ENCODE data around the gene TMEM270.

DNA sequence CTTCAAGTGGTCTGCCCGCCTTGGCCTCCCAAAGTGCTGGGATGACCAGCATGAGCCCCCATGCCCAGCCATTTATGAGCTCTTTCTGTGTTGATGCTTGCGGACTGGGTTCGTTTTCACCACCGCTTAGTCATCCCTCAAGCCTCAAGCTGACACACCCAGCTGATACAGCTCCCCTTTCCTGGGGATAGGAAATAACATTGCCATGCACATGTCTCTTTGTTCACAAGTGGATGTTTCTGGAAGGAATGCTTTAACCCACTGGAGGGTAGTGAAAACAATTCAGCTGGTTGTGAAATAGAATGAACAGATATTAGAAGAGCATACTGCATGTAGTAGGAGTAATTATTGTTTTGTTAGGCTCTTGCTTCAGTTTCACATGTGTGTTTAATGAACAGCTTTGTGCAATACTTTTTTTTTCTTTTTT lies 10.2 kb upstream of the TMEM270 start:
- TF ChIP-seq POLR2A (IDR thresholded peaks at IDR 0.05; ENCODE audit: control extremely low read depth in 1 of 2, low read depth in 2 of 2, low read length in 2 of 2) (no peak), EP300 (IDR thresholded peaks at IDR 0.05; ENCODE audit: borderline replicate concordance in 1 of 2, low read depth in 2 of 2, low read length in 2 of 2) (no peak), SRF (IDR thresholded peaks at IDR 0.05; ENCODE audit: low read depth, low read length) (no peak), EZH2 (IDR thresholded peaks at IDR 0.05; ENCODE audit: low read depth, low read length, severe bottlenecking) (no peak), CREB1 (IDR thresholded peaks at IDR 0.05) (no peak), CEBPB (IDR thresholded peaks at IDR 0.05; ENCODE audit: low read depth, low read length) (no peak), ASH2L (IDR thresholded peaks at IDR 0.05; ENCODE audit: low read length) (no peak), TAF7 (optimal IDR thresholded peaks at IDR 0.05; ENCODE audit: borderline replicate concordance, low read depth, low read length) (no peak), TAF1 (IDR thresholded peaks at IDR 0.05; ENCODE audit: low read depth, low read length) (no peak), POLR2AphosphoS5 (IDR thresholded peaks at IDR 0.05; ENCODE audit: low read depth, low read length) (no peak), SUZ12 (IDR thresholded peaks at IDR 0.05; ENCODE audit: low read length) (no peak)
- TF ChIP-seq, protein P1, sequence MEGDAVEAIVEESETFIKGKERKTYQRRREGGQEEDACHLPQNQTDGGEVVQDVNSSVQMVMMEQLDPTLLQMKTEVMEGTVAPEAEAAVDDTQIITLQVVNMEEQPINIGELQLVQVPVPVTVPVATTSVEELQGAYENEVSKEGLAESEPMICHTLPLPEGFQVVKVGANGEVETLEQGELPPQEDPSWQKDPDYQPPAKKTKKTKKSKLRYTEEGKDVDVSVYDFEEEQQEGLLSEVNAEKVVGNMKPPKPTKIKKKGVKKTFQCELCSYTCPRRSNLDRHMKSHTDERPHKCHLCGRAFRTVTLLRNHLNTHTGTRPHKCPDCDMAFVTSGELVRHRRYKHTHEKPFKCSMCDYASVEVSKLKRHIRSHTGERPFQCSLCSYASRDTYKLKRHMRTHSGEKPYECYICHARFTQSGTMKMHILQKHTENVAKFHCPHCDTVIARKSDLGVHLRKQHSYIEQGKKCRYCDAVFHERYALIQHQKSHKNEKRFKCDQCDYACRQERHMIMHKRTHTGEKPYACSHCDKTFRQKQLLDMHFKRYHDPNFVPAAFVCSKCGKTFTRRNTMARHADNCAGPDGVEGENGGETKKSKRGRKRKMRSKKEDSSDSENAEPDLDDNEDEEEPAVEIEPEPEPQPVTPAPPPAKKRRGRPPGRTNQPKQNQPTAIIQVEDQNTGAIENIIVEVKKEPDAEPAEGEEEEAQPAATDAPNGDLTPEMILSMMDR (IDR thresholded peaks at IDR 0.05; ENCODE audit: control extremely low read depth in 1 of 3, insufficient read depth in 1 of 3, low read depth in 1 of 3, low read length in 3 of 3): no peak
